ENCODE measurements around the gene CDH12. TPM values are rescaled to one million over a fixed set of nuclear protein-coding genes. Genes with fewer than 3 reads are reported as not detected.

Gene CDH12
- total RNA-seq, 1 experiment from 2014 or later, result not detected

DNA sequence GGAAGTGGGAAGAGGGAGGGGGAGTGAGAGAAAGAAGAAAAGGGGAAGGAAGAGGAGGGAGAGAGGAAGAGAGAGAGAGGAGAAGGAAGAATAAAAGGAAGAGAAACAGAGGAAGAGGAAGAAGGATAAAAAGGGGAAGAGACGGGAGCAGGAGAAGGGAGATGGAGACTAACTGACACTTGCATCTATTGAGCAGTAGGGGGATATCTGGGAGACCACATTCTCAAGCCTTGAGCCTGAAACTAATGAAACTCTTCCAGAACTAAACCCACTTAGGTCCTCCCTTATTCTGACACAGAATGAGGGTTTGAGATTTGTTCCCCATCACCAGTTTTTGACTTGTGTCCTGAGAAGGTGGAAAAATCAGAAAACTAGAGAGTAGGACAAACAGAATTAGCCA lies 533.3 kb downstream of the CDH12 start:
- no peak overlapping the region; a peak in 1 of 5 replicates for H3K4me3 Mint-ChIP-seq
- Histone ChIP-seq H3K56ac (ENCODE audit: insufficient read length, low read depth, low read length) (no peak overlapping the region), H3K4me1 (ENCODE audit: insufficient read depth, low read length) (no peaks in the 10 kb centered on the region), H3K27me3 (ENCODE audit: insufficient read depth, low read length) (no peaks in the 10 kb centered on the region), H3K9ac (ENCODE audit: extremely low read depth, insufficient read length, low read length) (no peak overlapping the region), H4K5ac (ENCODE audit: insufficient read length, low read depth, low read length) (no peak overlapping the region), H3K9me3 (ENCODE audit: control insufficient read depth, low read depth, low read length) (no peaks in the 10 kb centered on the region), H2BK20ac (ENCODE audit: low read depth, low read length, poor library complexity, severe bottlenecking) (no peak overlapping the region), H2BK5ac (ENCODE audit: insufficient read length, low read length) (no peak overlapping the region), H4K8ac (replicated peaks; ENCODE audit: insufficient read length, low read depth, low read length) (no peak overlapping the region), H2AK5ac (ENCODE audit: insufficient read length, low read length) (no peak overlapping the region), H3K23ac (ENCODE audit: insufficient read length, low read depth, low read length) (no peak overlapping the region), H2BK120ac (ENCODE audit: low read depth, low read length, poor library complexity, severe bottlenecking) (no peak overlapping the region), H2BK12ac (ENCODE audit: insufficient read length, low read depth, low read length) (no peak overlapping the region), H2AFZ (ENCODE audit: low read length) (peak overlapping the region; percentile 32), H3K4me2 (ENCODE audit: insufficient read depth, insufficient read length, low read length) (no peak overlapping the region), H3T11ph (ENCODE audit: low read length) (no peak overlapping the region), H2BK15ac (ENCODE audit: low read depth, low read length) (no peak overlapping the region), H3K18ac (ENCODE audit: insufficient read length, low read depth, low read length) (no peak overlapping the region), H3K27ac (ENCODE audit: insufficient read length, low read depth, low read length) (no peak overlapping the region), H3K79me1 (ENCODE audit: insufficient read depth, low read depth, low read length, poor library complexity, severe bottlenecking) (no peaks in the 10 kb centered on the region), H3K23me2 (ENCODE audit: insufficient read length, low read depth, low read length, poor library complexity, severe bottlenecking) (no peaks in the 10 kb centered on the region), H4K20me1 (ENCODE audit: control insufficient read depth, insufficient read depth, insufficient read length) (no peaks in the 10 kb centered on the region), H3K14ac (ENCODE audit: insufficient read depth, low read length) (no peak overlapping the region), H3K79me2 (ENCODE audit: insufficient read depth, low read length) (no peaks in the 10 kb centered on the region), H4K91ac (ENCODE audit: insufficient read length, low read depth, low read length) (no peak overlapping the region), H3K4ac (ENCODE audit: low read depth, low read length) (no peak overlapping the region)
- H3K4me1 Mint-ChIP-seq, result no peaks in the 10 kb centered on the region
- TF ChIP-seq CTCF (conservative IDR thresholded peaks at IDR 0.05), result peak; percentile 55
- H3K27ac Mint-ChIP-seq, result no peak overlapping the region
- DNase-seq, result no peak
- no peaks in the 10 kb centered on the region for H3K27me3 Mint-ChIP-seq (ENCODE audit: low read depth)
- H3K36me3 Mint-ChIP-seq (ENCODE audit: insufficient read depth in 1 of 3, low read depth in 3 of 3), result no peaks in the 10 kb centered on the region
- no CpG with 5 or more reads among the region's 1 CpG for WGBS (ENCODE audit: extremely low coverage, insufficient read length, low lambda C conversion rate)
- H3K9me3 Mint-ChIP-seq, result no peaks in the 10 kb centered on the region
